Activated CD4-positive, alpha-beta T cell treated with anti-CD3 and anti-CD28 coated beads, Interleukin-2, amount 50 U/mL, for 16 hours (primary cell): ENCODE results near the gene SAXO2.
"Not testable (repeated sequence)": the region's sequence is repeated elsewhere in the genome, so short reads cannot be mapped to it uniquely, and the experiment has no call there.

Experiments
- DNase-seq: peaks from one replicate; pipeline ENCODE4 v3.0.0-alpha.2; 2020

SAXO2 gene

GRCh38 chr15:82288202-82288601 lies 25.6 kb downstream of the SAXO2 start:
- not testable (repeated sequence) for DNase-seq

- no peak for DNase-seq
These were observed 29.7 kb downstream of the SAXO2 start for GRCh38 chr15:82292271-82292670.

- DNase-seq = no peak
These were observed 31.6 kb downstream of the SAXO2 start for GRCh38 chr15:82294061-82294690.

- no peak for DNase-seq
These were observed 34.9 kb downstream of the SAXO2 start for GRCh38 chr15:82297546-82297945.

GRCh38 chr15:82298032-82298431 lies 35.4 kb downstream of the SAXO2 start:
- no peak for DNase-seq

GRCh38 chr15:82298520-82298919 lies 35.9 kb downstream of the SAXO2 start:
- peak; percentile 43 for DNase-seq

- DNase-seq = not testable (repeated sequence)
These were observed 36.9 kb downstream of the SAXO2 start for GRCh38 chr15:82299511-82299914.

GRCh38 chr15:82300326-82300725 lies 37.7 kb downstream of the SAXO2 start:
- DNase-seq = not testable (repeated sequence)

GRCh38 chr15:82300883-82301282 lies 38.3 kb downstream of the SAXO2 start:
- no peak for DNase-seq

GRCh38 chr15:82301296-82302016 lies 38.8 kb downstream of the SAXO2 start:
- no peak for DNase-seq

- no peak for DNase-seq
These were observed 41.5 kb downstream of the SAXO2 start for GRCh38 chr15:82303956-82304777.

GRCh38 chr15:82304778-82305090 lies 42.1 kb downstream of the SAXO2 start:
- DNase-seq = no peak

GRCh38 chr15:82305621-82306048 lies 43.0 kb downstream of the SAXO2 start:
- DNase-seq = no peak

- no peak for DNase-seq
These were observed 44.4 kb downstream of the SAXO2 start for GRCh38 chr15:82306791-82307713.

GRCh38 chr15:82307714-82308081 lies 45.1 kb downstream of the SAXO2 start:
- no peak for DNase-seq

GRCh38 chr15:82309802-82310201 lies 47.2 kb downstream of the SAXO2 start:
- no peak for DNase-seq

- DNase-seq = not testable (repeated sequence)
These were observed 48.7 kb downstream of the SAXO2 start for GRCh38 chr15:82311321-82311720.

- DNase-seq = no peak
These were observed 50.1 kb downstream of the SAXO2 start for GRCh38 chr15:82312586-82313349.

- DNase-seq = no peak
These were observed 50.8 kb downstream of the SAXO2 start for GRCh38 chr15:82313446-82313845.

GRCh38 chr15:82313951-82314768 lies 51.5 kb downstream of the SAXO2 start:
- DNase-seq = not testable (repeated sequence)
